SK-N-SH (cell line): ENCODE measurements around the gene ZBTB45. TPM values are rescaled to one million over a fixed set of nuclear protein-coding genes. Genes with fewer than 3 reads are reported as not detected.

Source experiments
- CTCF ChIA-PET: fragments of 300-600, 350-600 bp; formaldehyde crosslinking; extraction: SDS; loops from one replicate; lab custom pipeline; 2021; lab: Yijun Ruan, JAX
- POLR2A ChIA-PET: fragments of 350-600 bp; sonication (Branson Sonifier 250); formaldehyde crosslinking; extraction: SDS; loops from one replicate; lab custom pipeline; 2020; ENCODE audit warnings: antibody characterized with exemption, inconsistent platforms; lab: Yijun Ruan, JAX
- DNase-seq: peaks from one replicate; pipeline ENCODE4 v3.0.0; 2012
- H2AFZ ChIP-seq: fragments of 200-600 bp; sonication (generic); 2 replicates; pipeline ENCODE4 v1.8.1; 2016; ENCODE audit warnings: antibody characterized with exemption, mild to moderate bottlenecking, low read depth
- H3F3A ChIP-seq: fragments of 200-600 bp; sonication (generic); replicated peaks from 2 replicates; pipeline ENCODE3; 2016; ENCODE audit warnings: antibody characterized with exemption, mild to moderate bottlenecking; ENCODE audit not compliant: insufficient read depth
- H3K27ac ChIP-seq, 2 experiments: fragments of 200-500 bp in 1 of 2; fragments of 200-600 bp in 1 of 2; sonication (Bioruptor generic) in 1 of 2; sonication (generic), shearing (Covaris generic) in 1 of 2; 2 replicates each; pipeline versions ENCODE4 v1.5.1 to v1.6.1; 2014 to 2016; ENCODE audit warnings: low read depth in 2 of 2, inconsistent platforms in 1 of 2, low read length in 1 of 2, mild to moderate bottlenecking in 1 of 2, mixed read lengths in 1 of 2
- H3K27me3 ChIP-seq: fragments of 200-600 bp; sonication (generic), shearing (Covaris generic); 2 replicates; pipeline ENCODE4 v1.6.1; 2016; ENCODE audit warnings: mixed run types; ENCODE audit not compliant: insufficient read depth
- H3K36me3 ChIP-seq, 2 experiments: fragments of 200-500 bp in 1 of 2; fragments of 200-600 bp in 1 of 2; sonication (Bioruptor generic) in 1 of 2; sonication (generic) in 1 of 2; replicated peaks in 1 of 2; 2 replicates each; pipeline versions ENCODE3 to v1.5.1; 2014 to 2016; ENCODE audit warnings: low read length in 1 of 2, mild to moderate bottlenecking in 1 of 2; ENCODE audit not compliant: insufficient read depth in 2 of 2, control insufficient read depth in 1 of 2
- H3K4me1 ChIP-seq, 2 experiments: fragments of 200-500 bp in 1 of 2; fragments of 200-600 bp in 1 of 2; sonication (Bioruptor generic) in 1 of 2; sonication (generic), shearing (Covaris generic) in 1 of 2; 2 replicates each; pipeline versions ENCODE4 v1.5.1 to v1.6.1; 2014 to 2016; ENCODE audit warnings: low read depth in 1 of 2, low read length in 1 of 2, mixed run types in 1 of 2; ENCODE audit not compliant: insufficient read depth in 2 of 2, control insufficient read depth in 1 of 2
- H3K4me2 ChIP-seq: fragments of 200-600 bp; sonication (generic), shearing (Covaris generic); 2 replicates; pipeline ENCODE4 v1.6.1; 2017; ENCODE audit warnings: mixed run types
- H3K4me3 ChIP-seq, 2 experiments: fragments of 200-500 bp in 1 of 2; fragments of 200-600 bp in 1 of 2; sonication (Bioruptor generic) in 1 of 2; sonication (generic), shearing (Covaris generic) in 1 of 2; 2 replicates each; pipeline versions ENCODE4 v1.5.1 to v1.8.1; 2014 to 2016; ENCODE audit warnings: low read depth in 2 of 2, inconsistent platforms in 1 of 2, low read length in 1 of 2, mild to moderate bottlenecking in 1 of 2, mixed read lengths in 1 of 2, moderate library complexity in 1 of 2
- H3K79me2 ChIP-seq: fragments of 200-600 bp; sonication (generic); 2 replicates; pipeline ENCODE4 v1.8.1; 2017; ENCODE audit warnings: mild to moderate bottlenecking; ENCODE audit not compliant: insufficient read depth
- H3K9ac ChIP-seq: fragments of 200-600 bp; sonication (generic); 2 replicates; pipeline ENCODE4 v1.6.1; 2017; ENCODE audit warnings: mixed run types
- H3K9me2 ChIP-seq: fragments of 200-600 bp; sonication (generic); 2 replicates; pipeline ENCODE4 v1.6.1; 2017; ENCODE audit warnings: mixed run types
- H3K9me3 ChIP-seq: fragments of 200-600 bp; sonication (generic); 2 replicates; pipeline ENCODE4 v1.6.1; 2017; ENCODE audit warnings: mixed run types, mild to moderate bottlenecking, moderate library complexity
- H4K20me1 ChIP-seq: fragments of 200-600 bp; sonication (generic); 2 replicates; pipeline ENCODE4 v1.6.1; 2017; ENCODE audit warnings: mild to moderate bottlenecking, mixed run types; ENCODE audit not compliant: insufficient read depth
- CTCF ChIP-seq: fragments of 200-600 bp; sonication (generic); IDR thresholded peaks from 2 replicates; pipeline ENCODE4 v1.6.1; 2017; ENCODE audit warnings: antibody characterized with exemption, mild to moderate bottlenecking, moderate library complexity
- FOXJ3 ChIP-seq: sonication (generic); formaldehyde crosslinking; IDR thresholded peaks from 2 replicates; pipeline ENCODE4 v1.5.1; 2020; ENCODE audit warnings: mild to moderate bottlenecking, missing genetic modification reagents
- FOXM1 ChIP-seq: IDR thresholded peaks from 2 replicates; pipeline ENCODE4 v1.4.0; 2012; ENCODE audit warnings: low read depth, mild to moderate bottlenecking
- GABPA ChIP-seq: IDR thresholded peaks from 2 replicates; pipeline ENCODE4 v1.4.0; 2012; ENCODE audit warnings: low read depth, mild to moderate bottlenecking
- NRF1 ChIP-seq: IDR thresholded peaks from 2 replicates; pipeline ENCODE4 v1.6.1; 2012; ENCODE audit warnings: low read depth, mild to moderate bottlenecking, low read length
- PBX3 ChIP-seq: IDR thresholded peaks from 2 replicates; pipeline ENCODE4; 2012
- POLR2AphosphoS5 ChIP-seq: IDR thresholded peaks from 2 replicates; pipeline ENCODE4 v1.6.1; 2012; ENCODE audit warnings: low read depth, low read length
- RFX5 ChIP-seq: IDR thresholded peaks from 2 replicates; pipeline ENCODE4 v1.6.1; 2012; ENCODE audit warnings: mild to moderate bottlenecking, improper control_type of control experiment, low read length
- SMC3 ChIP-seq: IDR thresholded peaks from 2 replicates; pipeline ENCODE4 v1.6.1; 2012; ENCODE audit warnings: low read depth, low read length, improper control_type of control experiment
- TCF12 ChIP-seq: IDR thresholded peaks from 2 replicates; pipeline ENCODE4 v1.4.0; 2012
- TEAD4 ChIP-seq: IDR thresholded peaks from 2 replicates; pipeline ENCODE4 v1.4.0; 2012; ENCODE audit warnings: mild to moderate bottlenecking, borderline replicate concordance; ENCODE audit not compliant: insufficient read depth
- WGBS: methylation state at CpG from one replicate; pipeline ENCODE4 v1.1.6; 2017; ENCODE audit warnings: low lambda C conversion rate; 5-methylcytosine and 5-hydroxymethylcytosine counted together
- polyA plus RNA-seq, 3 experiments: library from polyadenylated mRNA; depleted of rRNA; stranded (reverse); fragments of >200 nt; gene quantifications; 2 replicates each; pipeline ENCODE4 v1.2.3, GENCODE V29; 2012

Gene ZBTB45
- polyA plus RNA-seq, 1 of the 3 experiments (the other 2 are of a cell fraction): 11.3 TPM

GRCh38 chr19:58549664-58550361 is 30.2 kb upstream of the ZBTB45 start:
- Histone ChIP-seq H3K36me3 (peaks cover 45 to 74% of the 10 kb centered on the region in 2 experiments), H3K4me1 (peaks cover 15 to 34% of the 10 kb centered on the region in 2 experiments; a peak in 3 of 4 replicates), H3K79me2 (peaks cover 67% of the 10 kb centered on the region), H3K9ac (no peak overlapping the region), H3K9me2 (no peaks in the 10 kb centered on the region), H3K4me3 (no peak overlapping the region), H4K20me1 (peaks cover 54% of the 10 kb centered on the region), H3F3A (peaks cover 51% of the 10 kb centered on the region), H3K9me3 (no peaks in the 10 kb centered on the region), H3K27ac (no peak overlapping the region; a peak in 1 of 4 replicates), H3K4me2 (no peak overlapping the region), H2AFZ (no peak overlapping the region), H3K27me3 (no peaks in the 10 kb centered on the region)
- ChIA-PET POLR2A (interaction anchor here (0.6 to 1.1 kb wide), 2 partner anchors 10 to 161 kb away, joined by 5 read pairs; no protein-coding TSS in a partner anchor), CTCF (interaction anchor here (9.1 kb wide), 1 partner anchor 31 kb away, joined by 81 read pairs; the partner anchor contains the start of gene ZBTB45)
- no peak for DNase-seq
- TF ChIP-seq SMC3: no peak
- no peak for TF ChIP-seq TCF12
- no peak for TF ChIP-seq FOXJ3 (CRISPR knock-in tag)
- no peak for TF ChIP-seq TEAD4
- TF ChIP-seq FOXM1: no peak
- no peak for TF ChIP-seq GABPA
- no peak for TF ChIP-seq POLR2AphosphoS5
- no peak for TF ChIP-seq RFX5
- TF ChIP-seq CTCF: no peak
- WGBS: 98% methylated on average over 8 of the region's 11 CpGs

GRCh38 chr19:58548859-58549663 is 29.5 kb upstream of the ZBTB45 start:
- WGBS: 77% methylated on average over 2 of the region's 20 CpGs
- H3K9me2 ChIP-seq: no peaks in the 10 kb centered on the region
- H3K4me1 ChIP-seq: peaks cover 15 to 30% of the 10 kb centered on the region in 2 experiments; a peak in 3 of 4 replicates
- TF ChIP-seq GABPA: no peak
- no peak for TF ChIP-seq NRF1
- no peak for TF ChIP-seq PBX3
- no peak overlapping the region for H3K4me3 ChIP-seq
- H2AFZ ChIP-seq: no peak overlapping the region
- H4K20me1 ChIP-seq: peaks cover 56% of the 10 kb centered on the region
- no peak for DNase-seq
- no peaks in the 10 kb centered on the region for H3K27me3 ChIP-seq
- no peak overlapping the region for H3K4me2 ChIP-seq
- ChIA-PET CTCF (interaction anchor here (9.1 kb wide), 1 partner anchor 30 kb away, joined by 81 read pairs; the partner anchor contains the start of gene ZBTB45), POLR2A (interaction anchor here (0.6 to 1.1 kb wide), 2 partner anchors 10 to 160 kb away, joined by 5 read pairs; no protein-coding TSS in a partner anchor)
- peaks cover 43% of the 10 kb centered on the region for H3F3A ChIP-seq
- H3K9ac ChIP-seq: no peak overlapping the region
- no peaks in the 10 kb centered on the region for H3K9me3 ChIP-seq
- peaks cover 45 to 74% of the 10 kb centered on the region in 2 experiments for H3K36me3 ChIP-seq
- H3K27ac ChIP-seq: no peak overlapping the region
- peaks cover 68% of the 10 kb centered on the region for H3K79me2 ChIP-seq
